Fibroblast of upper back skin (primary cell): Measurements from ENCODE around the gene INO80B.
"Not testable (repeated sequence)": the region's sequence is repeated elsewhere in the genome, so short reads cannot be mapped to it uniquely, and the experiment has no call there.

ENCODE experiments used
- DNase-seq: peaks from one replicate; pipeline ENCODE4 v3.0.0-alpha.2; 2013

INO80B gene

GRCh38 chr2:74454654-74455511 is at the start of gene INO80B:
Gene INO80B, plus strand, starts transcription at chr2:74455087. Its CDS starts 30 bp downstream, at chr2:74455117.
- peak; percentile 98 for DNase-seq

- DNase-seq = no peak
Observed at GRCh38 chr2:74406035-74406434, 48.9 kb upstream of the INO80B start.

- DNase-seq = no peak
Observed at GRCh38 chr2:74407682-74408081, 47.2 kb upstream of the INO80B start.

GRCh38 chr2:74413001-74413698 is 41.7 kb upstream of the INO80B start:
- no peak for DNase-seq

GRCh38 chr2:74414441-74414840 is 40.4 kb upstream of the INO80B start:
- DNase-seq = no peak

- DNase-seq = peak; percentile 31
Observed at GRCh38 chr2:74414881-74415761, 39.8 kb upstream of the INO80B start.

GRCh38 chr2:74415762-74416395 is 39.0 kb upstream of the INO80B start:
- no peak for DNase-seq

GRCh38 chr2:74416778-74417177 is 38.1 kb upstream of the INO80B start:
- no peak for DNase-seq

- no peak for DNase-seq
Observed at GRCh38 chr2:74417197-74417596, 37.7 kb upstream of the INO80B start.

GRCh38 chr2:74417763-74418162 is 37.1 kb upstream of the INO80B start:
- no peak for DNase-seq

GRCh38 chr2:74418312-74418711 is 36.6 kb upstream of the INO80B start:
- DNase-seq = no peak

- no peak for DNase-seq
Observed at GRCh38 chr2:74419345-74419744, 35.5 kb upstream of the INO80B start.

- no peak for DNase-seq
Observed at GRCh38 chr2:74420006-74420405, 34.9 kb upstream of the INO80B start.

- not testable (repeated sequence) for DNase-seq
Observed at GRCh38 chr2:74420443-74421103, 34.3 kb upstream of the INO80B start.

GRCh38 chr2:74421221-74421870 is 33.5 kb upstream of the INO80B start, which contains the start of the genes C2orf81 and WDR54:
Gene C2orf81, minus strand, starts transcription at chr2:74421619. Its CDS starts 59 bp downstream, at chr2:74421560.
Gene WDR54, plus strand, starts transcription at chr2:74421730. Its CDS starts 424 bp downstream, at chr2:74422154.
- DNase-seq = peak; percentile 83

- no peak for DNase-seq
Observed at GRCh38 chr2:74423231-74424095, 31.4 kb upstream of the INO80B start.

- no peak for DNase-seq
Observed at GRCh38 chr2:74424139-74424992, 30.5 kb upstream of the INO80B start.

- no peak for DNase-seq
Observed at GRCh38 chr2:74424995-74425406, 29.9 kb upstream of the INO80B start.

GRCh38 chr2:74425523-74425922 is 29.4 kb upstream of the INO80B start:
- DNase-seq = no peak
